Stimulated activated CD4-positive, alpha-beta T cell treated with anti-CD3 and anti-CD28 coated beads, Interleukin-1b, Interleukin-23, amount 100 ng/mL, for 1 hour (primary cell): ENCODE data around the gene ARVCF.

ENCODE experiments used
- DNase-seq, 2 donors: peaks; one replicate each; pipeline ENCODE4 v3.0.0-alpha.2; 2020; ENCODE audit warnings: low read depth in 2 of 2

The ARVCF gene

DNA sequence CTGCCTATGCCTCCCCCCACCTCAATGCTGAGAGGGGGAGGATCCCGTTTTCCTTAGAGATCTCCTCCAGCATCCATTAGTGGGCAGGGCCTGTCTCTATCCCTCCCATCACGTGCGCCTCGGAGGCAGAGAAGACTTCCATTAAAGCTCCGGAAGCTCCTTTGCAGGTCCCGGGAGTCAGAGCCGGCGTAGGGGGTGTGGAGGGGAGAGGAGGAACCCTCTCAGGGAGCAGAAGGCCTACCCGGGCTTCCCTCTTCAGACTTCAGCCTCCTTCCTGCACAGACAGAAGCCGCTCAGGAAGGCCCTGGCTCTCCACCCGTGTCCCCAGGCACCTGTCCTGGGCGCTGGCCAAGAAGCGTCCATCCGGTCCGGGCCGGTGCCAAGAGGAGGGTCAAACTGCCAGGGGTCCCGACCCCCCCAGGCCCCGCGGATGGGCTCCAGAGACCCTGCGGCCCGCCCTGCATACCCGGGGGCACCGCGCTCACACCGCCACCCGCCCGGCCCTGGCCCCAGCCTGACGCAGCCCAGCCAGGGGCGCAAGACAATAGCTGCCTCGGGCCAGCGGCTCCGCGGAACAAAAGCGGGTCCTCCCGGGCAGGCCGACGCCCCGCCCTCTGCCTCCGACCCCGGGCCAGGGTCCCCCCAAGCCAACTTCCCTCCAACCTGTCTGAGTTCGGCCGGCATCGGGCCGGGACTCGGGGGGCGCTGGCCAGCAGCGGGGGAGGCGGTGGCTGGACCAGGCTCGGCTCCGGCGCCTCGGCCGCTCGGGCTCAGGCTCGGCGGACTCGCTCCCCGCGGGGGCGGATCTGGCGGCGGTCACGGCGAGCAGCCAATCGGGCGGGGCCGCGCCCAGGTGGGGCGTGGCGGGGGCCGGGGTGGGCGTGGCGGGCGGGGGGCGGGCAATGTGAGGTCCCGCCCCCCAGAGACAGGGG is 29.9 kb downstream of the ARVCF start:
- DNase-seq, result peak; percentile 18 to 21

DNA sequence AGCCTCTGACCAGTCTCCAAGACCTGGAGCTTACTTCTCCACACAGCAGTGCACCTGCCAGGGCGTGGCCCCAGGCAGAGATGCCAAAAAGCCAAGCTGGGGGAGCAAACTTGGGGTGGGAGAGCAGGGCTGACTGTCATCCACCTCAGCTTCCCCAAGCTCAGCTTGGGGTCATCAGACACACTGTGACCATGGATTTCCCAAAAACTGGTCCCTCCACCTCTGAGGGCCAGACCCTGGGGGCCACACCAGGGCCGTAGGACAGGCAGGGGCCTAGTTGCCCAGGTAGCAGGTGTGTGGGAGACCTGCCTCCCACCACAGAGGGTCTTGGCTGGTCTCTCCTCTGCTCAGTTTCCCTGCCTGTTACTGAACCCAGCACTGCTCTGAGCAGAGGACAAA is 30.6 kb downstream of the ARVCF start:
- no peak for DNase-seq

GRCh38 chr22:19984851-19985811 is 31.5 kb downstream of the ARVCF start:
- no peak for DNase-seq

- no peak for DNase-seq
Measured at GRCh38 chr22:19984201-19984753, 32.3 kb downstream of the ARVCF start.

DNA sequence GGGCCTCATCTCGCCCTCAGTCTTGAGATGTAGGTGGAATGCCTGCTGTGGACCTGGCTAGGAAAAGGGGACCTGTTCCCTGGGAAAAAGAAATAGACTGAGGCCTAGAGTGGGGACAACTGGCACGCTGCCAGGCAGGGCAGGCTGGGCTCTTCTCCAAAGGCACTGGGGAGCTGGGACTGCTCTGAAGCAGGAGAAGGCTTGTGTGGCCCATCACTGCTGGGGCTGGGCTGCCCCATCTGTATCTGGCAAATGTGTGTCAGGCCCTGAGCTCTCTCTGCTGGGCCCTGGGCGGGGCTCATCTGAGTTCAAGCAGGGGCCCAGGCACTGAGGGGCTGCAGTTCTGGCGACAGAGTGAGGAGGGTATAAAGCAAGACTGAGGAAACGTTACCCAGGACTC is 32.9 kb downstream of the ARVCF start:
- DNase-seq, result no peak

DNA sequence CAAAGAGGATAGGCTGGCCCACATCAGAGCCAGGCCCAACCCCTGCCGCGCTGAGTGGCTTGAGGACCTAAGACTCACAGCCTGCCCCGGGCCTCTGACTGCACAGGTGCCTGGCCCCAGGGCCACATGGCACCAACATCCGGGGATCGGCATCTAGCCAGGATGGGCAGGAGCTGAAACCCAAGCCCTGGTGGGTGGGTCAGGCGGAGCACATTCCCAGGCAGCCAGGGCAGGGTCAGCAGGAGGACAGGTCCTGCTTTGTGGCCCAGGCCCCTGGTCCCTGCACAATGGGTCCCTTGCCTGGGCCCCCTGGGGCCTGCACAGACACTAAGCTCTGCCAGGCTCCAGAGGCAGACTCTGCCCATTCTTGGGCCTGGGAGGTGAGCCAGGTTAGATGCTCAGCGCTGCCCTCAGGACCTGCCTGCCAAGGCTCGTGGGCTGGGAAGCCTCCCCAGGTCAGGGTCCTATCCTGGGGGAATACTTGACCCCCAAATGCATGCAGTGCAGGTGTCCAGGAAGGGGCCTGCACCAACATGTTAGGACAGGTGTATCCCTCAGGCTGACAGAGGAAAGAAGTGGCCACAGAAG is 33.5 kb downstream of the ARVCF start:
- no peak for DNase-seq

DNA sequence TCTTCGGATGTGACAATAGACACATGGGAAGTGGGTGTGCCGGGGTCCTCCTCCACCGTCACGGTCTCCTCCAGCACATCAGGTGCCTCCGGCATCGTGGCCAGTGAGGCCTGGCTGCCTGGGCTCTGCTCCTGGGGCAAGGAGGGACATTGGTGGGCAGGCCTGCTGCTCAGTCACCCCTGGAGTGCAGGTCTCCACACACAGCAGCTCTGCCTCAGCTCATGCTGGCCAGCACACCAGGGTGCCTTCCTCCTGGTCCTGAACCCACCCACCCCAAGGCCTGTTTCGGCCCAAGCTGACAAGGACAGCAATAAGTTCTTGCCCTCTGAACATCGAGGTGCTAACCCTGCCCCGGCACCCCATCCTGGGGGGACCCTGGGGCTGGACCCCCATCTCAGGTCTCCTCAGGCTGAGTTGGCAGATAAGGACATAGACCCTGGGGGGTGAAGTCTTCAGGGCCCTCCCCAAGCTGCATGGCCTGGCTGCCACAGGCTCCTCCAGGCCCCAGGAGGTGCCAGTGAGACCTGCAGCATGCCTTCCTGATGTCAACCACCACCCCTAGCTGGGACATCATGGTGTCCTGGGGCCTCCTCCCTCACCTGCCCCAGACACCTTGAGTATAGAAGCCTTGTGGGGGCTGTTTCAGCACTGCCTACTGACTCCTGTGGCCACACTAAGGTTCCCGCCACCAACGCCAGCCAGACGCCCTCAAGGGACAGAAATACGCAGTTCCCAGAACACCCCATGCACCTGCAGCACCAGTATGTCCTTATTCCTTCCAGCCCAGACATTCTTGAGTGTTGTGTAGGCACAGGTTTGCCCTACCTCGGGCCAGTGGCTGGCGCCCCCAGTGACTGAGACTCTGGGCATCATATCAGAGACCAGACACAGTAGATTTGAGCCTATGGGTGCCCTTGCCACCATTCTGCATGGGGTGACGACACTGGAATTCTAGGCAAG is 34.4 kb downstream of the ARVCF start:
- DNase-seq, result no peak

GRCh38 chr22:19981171-19981960 is 35.3 kb downstream of the ARVCF start:
- DNase-seq, result no peak

DNA sequence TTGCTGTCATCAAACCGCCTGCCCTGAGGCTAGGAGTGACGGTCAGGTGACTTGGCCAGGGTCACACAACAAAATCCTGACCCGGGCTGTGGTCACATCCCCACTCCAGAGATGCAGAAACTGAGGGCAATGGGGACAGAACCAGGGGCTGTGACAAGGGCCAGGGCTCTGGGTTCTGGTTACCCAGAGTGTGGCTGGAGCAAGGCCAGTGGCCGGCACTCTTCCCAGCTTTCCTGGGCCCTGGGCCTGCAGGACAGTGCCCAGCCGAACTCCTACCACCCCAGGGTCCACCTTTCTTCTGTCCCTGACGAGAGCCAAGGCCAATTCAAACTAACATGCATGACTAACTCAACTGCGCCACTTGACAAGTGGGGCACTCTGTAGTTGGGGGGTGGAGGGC is 35.9 kb downstream of the ARVCF start:
- DNase-seq, result no peak

DNA sequence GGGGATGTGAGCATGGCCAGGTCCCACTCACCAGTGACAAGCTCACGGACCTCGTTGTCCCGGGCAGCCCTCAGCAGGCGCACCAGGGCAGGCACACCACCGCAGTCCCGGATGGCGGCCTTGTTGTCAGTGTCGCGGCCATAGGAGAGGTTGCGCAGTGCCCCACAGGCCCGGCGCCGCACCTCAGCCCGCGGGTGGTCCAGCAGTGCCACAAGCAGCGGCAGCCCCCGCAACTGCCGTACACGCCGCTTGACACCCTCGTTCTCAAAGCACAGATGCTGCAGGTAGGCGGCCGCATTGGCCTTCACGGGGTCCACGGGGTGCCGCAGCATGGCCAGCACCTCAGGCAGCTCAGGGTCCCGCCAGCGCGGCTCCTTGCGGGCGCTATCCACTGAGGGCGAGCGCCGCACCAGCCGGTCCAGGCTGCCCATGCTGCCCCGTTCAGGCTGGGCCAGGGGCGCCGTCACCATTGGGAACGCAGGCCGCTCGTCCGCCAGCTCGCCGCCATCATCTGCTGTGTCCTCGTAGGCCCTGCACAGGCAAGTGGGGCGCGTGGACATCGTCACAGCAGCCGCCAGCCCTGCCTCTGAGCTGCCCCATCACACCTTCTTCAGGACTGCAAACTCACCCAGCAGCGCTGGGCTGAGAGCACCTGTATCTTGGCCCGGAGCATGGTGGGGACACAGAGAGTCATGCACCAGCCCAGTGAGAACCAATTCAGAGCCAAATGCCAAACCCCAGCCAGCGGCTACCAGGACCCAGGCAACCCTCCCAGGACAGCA is 36.7 kb downstream of the ARVCF start:
- no peak for DNase-seq

- no peak for DNase-seq
Measured at GRCh38 chr22:19978748-19979147, 37.9 kb downstream of the ARVCF start.

DNA sequence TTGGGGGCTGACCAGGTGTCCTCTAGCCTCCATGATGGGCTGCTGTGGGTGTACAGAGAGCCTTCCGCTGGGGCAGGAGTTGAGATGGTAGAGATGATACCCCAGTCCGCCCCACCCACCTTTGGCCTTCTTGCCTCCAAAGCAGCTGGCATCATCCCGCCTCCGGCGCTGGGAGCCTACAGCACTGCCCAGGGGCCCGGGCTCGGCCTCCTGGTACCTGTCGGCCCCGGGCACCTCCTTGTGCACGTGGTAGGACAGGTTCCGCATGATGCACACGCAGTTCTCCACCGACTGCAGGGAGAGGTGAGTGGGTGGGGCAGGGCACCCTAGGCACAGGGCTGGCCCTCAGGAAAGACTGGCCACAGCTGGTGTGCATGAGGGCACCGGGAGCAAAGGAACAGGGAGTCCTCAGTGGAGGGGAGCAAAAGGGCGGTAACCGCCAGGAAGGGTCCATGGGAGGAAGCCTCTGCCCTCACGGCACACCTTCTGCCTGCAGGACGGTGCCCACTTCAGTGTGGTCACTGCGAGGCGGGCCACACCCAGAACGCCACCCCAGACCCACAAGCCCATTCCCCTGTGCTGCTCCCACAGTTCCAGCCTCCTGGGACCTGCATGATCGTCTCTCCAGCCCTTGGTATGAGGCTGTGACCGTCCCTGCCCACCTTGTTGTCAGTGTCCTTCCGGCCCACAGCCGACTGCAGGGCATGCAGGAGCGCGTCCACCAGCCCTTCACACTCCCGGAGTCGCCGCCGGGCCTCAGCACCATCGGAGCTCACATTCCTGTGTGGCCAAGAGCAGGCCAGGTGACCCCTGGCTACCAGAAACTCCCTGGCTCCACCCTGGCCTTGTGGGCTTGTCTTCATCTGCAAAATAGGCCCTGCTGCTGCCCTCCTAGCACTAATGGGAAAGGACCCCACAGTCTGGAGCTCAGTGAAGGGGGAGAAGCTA is 39.1 kb downstream of the ARVCF start:
- DNase-seq, result no peak

GRCh38 chr22:19976671-19977070 is 40.0 kb downstream of the ARVCF start:
- DNase-seq, result no peak

- no peak for DNase-seq
Measured at GRCh38 chr22:19975707-19976035, 41.0 kb downstream of the ARVCF start.

- no peak for DNase-seq
Measured at GRCh38 chr22:19974935-19975706, 41.5 kb downstream of the ARVCF start.

- DNase-seq, result no peak
Measured at GRCh38 chr22:19974268-19974861, 42.3 kb downstream of the ARVCF start.
